Upper lobe of right lung (tissue), 1 donor: ENCODE results near the gene SUGCT. TPM values are rescaled to one million over a fixed set of nuclear protein-coding genes. Genes with fewer than 3 reads are reported as not detected.

Source experiments
- ATAC-seq: fragments of 200-7000 bp; cut with Tn5 transposase; one replicate; pipeline ENCODE4 v1.9.1; 2020; ENCODE audit warnings: mild to moderate bottlenecking, moderate library complexity
- DNase-seq: peaks from one replicate; pipeline ENCODE4 v3.0.0-alpha.2; 2020
- H3K27ac ChIP-seq: fragments of 200-600 bp; one replicate; pipeline ENCODE4 v1.8.0; 2022
- H3K27me3 ChIP-seq: fragments of 200-600 bp; one replicate; pipeline ENCODE4 v1.8.0; 2022; ENCODE audit warnings: mild to moderate bottlenecking
- H3K36me3 ChIP-seq: fragments of 200-600 bp; one replicate; pipeline ENCODE4 v1.8.0; 2022
- H3K4me1 ChIP-seq: fragments of 200-600 bp; one replicate; pipeline ENCODE4 v1.8.0; 2022
- H3K4me3 ChIP-seq: fragments of 200-600 bp; one replicate; pipeline ENCODE4 v1.8.0; 2022; ENCODE audit warnings: mild to moderate bottlenecking
- H3K9me3 ChIP-seq: fragments of 200-600 bp; one replicate; pipeline ENCODE4 v1.8.0; 2022
- intact Hi-C: fragments of 100-400 bp; cut with DNase I; formaldehyde crosslinking; loops from one replicate; pipeline ENCODE4 v1.11.0; 2022
- total RNA-seq: library from RNA; stranded (reverse); fragmentation: NEBNext Ultra II Directional; extraction: Animal tissue kit (Norgen Biotek cat#: 25700); gene quantifications from one replicate; pipeline ENCODE4 v1.2.1, GENCODE V29; 2021
- TF ChIP-seq, protein P1 (sequence below): fragments of 200-600 bp; IDR thresholded peaks from one replicate; pipeline ENCODE4 v1.8.0; 2022; ENCODE audit warnings: antibody characterized with exemption
- donor health status: DM: no; HTN: yes; CAD: no; lungs with severe emphysema.

The SUGCT gene
- total RNA-seq, 1 donor from 2014 or later = 4.1 TPM

DNA sequence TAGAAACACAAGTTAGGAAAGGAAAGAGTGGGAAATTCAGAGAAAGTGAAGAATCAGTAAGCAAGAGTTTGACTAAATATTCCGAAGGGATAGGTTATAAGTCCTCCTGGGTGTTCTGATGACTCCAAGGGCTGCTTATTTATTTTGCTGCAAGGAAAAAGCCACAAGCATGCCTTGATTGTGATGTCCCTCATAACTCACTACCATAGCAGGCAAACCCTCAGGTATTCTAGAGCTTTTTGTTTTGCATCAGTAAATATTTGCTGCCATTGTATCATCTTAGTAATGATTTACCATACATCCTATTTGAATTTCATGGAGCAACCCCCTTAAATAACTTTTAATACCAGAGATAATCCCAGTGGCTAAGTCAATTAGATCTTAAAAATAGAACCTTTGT is 688.1 kb downstream of the SUGCT start:
- TF ChIP-seq, protein P1, sequence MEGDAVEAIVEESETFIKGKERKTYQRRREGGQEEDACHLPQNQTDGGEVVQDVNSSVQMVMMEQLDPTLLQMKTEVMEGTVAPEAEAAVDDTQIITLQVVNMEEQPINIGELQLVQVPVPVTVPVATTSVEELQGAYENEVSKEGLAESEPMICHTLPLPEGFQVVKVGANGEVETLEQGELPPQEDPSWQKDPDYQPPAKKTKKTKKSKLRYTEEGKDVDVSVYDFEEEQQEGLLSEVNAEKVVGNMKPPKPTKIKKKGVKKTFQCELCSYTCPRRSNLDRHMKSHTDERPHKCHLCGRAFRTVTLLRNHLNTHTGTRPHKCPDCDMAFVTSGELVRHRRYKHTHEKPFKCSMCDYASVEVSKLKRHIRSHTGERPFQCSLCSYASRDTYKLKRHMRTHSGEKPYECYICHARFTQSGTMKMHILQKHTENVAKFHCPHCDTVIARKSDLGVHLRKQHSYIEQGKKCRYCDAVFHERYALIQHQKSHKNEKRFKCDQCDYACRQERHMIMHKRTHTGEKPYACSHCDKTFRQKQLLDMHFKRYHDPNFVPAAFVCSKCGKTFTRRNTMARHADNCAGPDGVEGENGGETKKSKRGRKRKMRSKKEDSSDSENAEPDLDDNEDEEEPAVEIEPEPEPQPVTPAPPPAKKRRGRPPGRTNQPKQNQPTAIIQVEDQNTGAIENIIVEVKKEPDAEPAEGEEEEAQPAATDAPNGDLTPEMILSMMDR = no peak
- H3K9me3 ChIP-seq = no peaks in the 10 kb centered on the region
- ATAC-seq (no peak), DNase-seq (no peak)
- no peak overlapping the region for H3K27ac ChIP-seq
- no peaks in the 10 kb centered on the region for H3K36me3 ChIP-seq
- H3K4me3 ChIP-seq = no peak overlapping the region
- no peaks in the 10 kb centered on the region for H3K4me1 ChIP-seq
- no peaks in the 10 kb centered on the region for H3K27me3 ChIP-seq
- intact Hi-C loops = no loop called here

DNA sequence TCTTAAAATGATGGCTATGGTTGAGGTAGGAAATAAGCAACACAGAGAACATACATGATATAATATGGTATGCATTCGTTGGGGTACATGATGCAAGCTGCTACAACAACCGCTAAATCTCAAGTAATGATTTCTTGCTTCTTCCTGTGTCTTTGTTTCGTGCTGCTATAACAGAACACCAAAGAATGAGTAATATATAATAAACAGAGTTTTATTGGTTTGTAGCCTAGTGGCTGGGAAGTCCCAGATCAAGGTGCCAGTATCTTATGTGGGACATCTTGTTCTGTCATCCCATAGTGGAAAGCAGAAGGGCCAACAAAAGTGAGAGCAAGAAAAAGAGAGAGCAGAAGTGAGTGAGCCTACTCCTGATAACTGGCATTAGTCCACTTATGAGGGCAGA is 689.7 kb downstream of the SUGCT start:
- no peak overlapping the region for H3K27ac ChIP-seq
- no peak for ATAC-seq

DNA sequence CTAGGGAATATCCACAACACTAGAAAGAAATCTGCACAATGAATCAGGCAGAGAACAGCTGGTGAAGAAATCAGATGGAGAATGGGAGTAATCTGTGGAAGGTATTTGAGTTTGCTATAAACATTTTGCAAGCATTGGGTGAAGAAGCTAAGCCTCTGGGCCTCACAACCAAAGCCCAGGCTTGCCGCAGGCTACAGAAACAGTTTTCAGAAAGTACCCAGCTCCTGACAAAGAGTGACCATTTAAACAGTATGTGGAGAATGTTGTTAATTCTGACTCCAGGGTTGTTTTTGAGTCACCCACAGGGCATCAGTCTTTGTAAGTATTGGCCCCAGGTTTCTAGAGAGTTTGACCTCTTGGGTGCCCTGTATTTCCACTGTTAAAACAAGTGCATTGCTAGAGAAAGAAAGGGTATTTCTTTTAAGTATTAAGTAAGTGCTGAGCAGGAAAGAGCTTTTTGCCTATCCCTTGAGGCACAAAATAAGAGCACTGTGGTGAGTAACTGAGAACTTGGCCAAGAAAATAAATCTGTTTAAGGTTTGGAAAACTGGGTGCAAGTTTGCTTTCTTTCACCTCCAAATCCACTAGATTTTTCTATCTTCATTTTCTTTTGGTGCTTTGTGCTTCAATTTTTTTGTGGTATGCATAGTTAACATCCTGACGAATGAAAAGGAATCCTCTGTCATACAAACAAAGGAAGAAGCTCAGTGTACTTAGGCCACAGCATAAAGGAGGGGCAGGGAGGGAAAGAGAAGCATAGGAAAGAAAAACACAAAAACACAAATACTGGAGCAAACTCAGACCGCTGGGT is 691.8 kb downstream of the SUGCT start:
- no peak for DNase-seq
- ATAC-seq = no peak
- intact Hi-C loops = no loop called here
- no peak overlapping the region for H3K27ac ChIP-seq
- TF ChIP-seq, protein P1 = no peak
- H3K27me3 ChIP-seq = no peaks in the 10 kb centered on the region
- no peaks in the 10 kb centered on the region for H3K36me3 ChIP-seq
- H3K9me3 ChIP-seq = no peaks in the 10 kb centered on the region
- no peaks in the 10 kb centered on the region for H3K4me1 ChIP-seq
- H3K4me3 ChIP-seq = no peak overlapping the region

More for the DNA sequence above, 689.7 kb downstream of the SUGCT start:
- Histone ChIP-seq H3K36me3 (no peaks in the 10 kb centered on the region), H3K4me3 (no peak overlapping the region), H3K4me1 (no peaks in the 10 kb centered on the region), H3K9me3 (no peaks in the 10 kb centered on the region), H3K27me3 (no peaks in the 10 kb centered on the region)
- DNase-seq = no peak
- intact Hi-C loops = no loop called here
- TF ChIP-seq, protein P1 = no peak

DNA sequence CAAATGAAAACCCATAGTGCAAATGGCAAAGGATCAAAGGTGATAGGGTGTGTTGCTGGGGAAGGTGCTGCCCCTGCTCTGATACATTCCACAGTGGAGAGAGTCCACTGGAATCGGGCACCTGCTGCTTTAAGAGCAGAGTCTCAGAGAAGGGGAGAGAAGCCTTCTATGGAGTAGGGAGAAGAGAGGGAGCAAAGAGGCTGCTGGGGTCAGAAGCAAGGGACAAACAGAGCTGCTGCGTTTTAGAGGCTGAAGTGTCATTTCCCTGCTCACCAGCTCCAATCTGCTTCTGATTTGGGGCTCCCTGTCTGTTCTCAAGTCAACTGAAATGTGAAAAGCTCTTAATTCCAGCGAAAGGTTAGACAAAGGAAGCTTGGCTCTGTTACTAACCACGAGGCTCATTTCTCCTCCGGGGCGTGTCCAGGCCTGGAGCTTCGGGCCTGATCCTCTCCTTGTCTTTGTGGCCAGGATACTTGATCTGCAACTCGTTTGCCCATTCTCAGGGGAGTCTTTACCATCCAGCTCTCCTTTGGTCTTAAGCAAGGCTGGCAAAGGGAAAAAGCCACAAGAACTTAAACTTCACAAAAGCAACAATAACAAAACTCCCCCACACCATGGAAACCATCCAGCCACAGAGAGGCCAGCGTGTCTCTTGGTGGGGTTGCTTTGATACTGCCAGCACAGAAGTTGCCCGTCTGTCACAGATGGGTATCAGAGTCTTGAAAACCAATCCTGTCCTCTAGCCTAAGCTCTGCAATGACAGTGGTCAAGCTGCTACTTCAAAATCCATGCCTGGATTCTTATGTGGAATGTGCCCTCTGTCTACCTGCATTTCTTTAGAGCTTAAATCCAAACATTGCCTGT is 692.6 kb downstream of the SUGCT start:
- H3K4me1 ChIP-seq = no peaks in the 10 kb centered on the region
- ATAC-seq (no peak), DNase-seq (no peak)
- no peaks in the 10 kb centered on the region for H3K27me3 ChIP-seq
- H3K9me3 ChIP-seq = no peaks in the 10 kb centered on the region
- no peak overlapping the region for H3K27ac ChIP-seq
- H3K36me3 ChIP-seq = no peaks in the 10 kb centered on the region
- H3K4me3 ChIP-seq = no peak overlapping the region
- intact Hi-C loops = no loop called here
- TF ChIP-seq, protein P1 = no peak

DNA sequence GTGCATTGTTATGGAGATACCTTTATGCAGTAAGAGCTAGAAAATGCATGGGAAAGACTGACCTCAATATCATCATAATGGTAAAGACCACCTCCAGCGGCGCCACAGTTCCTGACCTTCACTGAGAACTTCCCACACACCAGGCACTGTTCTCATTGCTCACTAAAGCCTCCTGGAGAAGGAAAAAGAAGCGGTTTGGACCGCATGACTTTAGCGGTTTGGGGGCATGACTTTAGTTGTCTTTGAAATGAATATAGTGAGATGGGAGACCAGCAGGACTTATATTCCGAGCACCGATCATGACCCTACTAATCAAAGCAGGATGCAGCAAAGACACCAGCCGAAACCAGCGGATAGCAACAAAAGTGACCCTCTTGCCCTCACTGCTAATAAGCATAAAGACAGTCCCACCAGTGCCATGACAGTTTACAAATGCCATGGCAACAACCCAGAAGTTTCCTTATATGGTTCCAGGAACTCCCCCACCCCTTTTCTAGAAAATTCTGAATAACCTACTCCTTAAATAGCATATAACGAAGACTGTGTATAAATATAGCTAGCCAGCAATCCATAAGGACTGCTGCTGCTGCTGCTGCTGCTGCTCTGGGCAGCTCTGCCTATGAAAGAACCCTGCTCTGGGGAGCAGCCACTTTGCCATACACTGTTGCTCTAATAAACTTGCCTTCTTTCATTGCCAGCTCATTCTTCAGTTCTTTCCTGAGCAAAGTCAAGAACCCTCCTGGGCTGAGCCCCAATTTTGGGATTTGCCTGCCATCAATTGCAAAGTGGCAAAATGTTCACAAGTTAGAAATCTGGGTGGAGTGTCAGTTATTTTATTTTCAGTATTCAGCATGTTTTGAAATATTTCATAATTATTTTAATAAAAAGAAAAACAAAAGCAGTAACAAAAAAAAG is 694.1 kb downstream of the SUGCT start:
- no peaks in the 10 kb centered on the region for H3K27me3 ChIP-seq
- no peaks in the 10 kb centered on the region for H3K4me1 ChIP-seq
- H3K36me3 ChIP-seq = no peaks in the 10 kb centered on the region
- TF ChIP-seq, protein P1 = no peak
- intact Hi-C loops = no loop called here
- no peak overlapping the region for H3K27ac ChIP-seq
- no peak for DNase-seq
- no peak overlapping the region for H3K4me3 ChIP-seq
- H3K9me3 ChIP-seq = no peaks in the 10 kb centered on the region
- no peak for ATAC-seq
